GM18505 (cell line): ENCODE data around the gene ERP27.

Experiments used
- ATAC-seq: cut with Tn5 transposase; IDR thresholded peaks from one replicate; pipeline ENCODE4 v1.9.1; 2021; ENCODE audit not compliant: unreplicated experiment
- POLR2A ChIP-seq: IDR thresholded peaks from 4 replicates; pipeline ENCODE4 v1.6.1; 2011; ENCODE audit warnings: borderline replicate concordance; ENCODE audit not compliant: insufficient read depth, insufficient read length; ENCODE audit errors: extremely low read depth

ERP27 gene

GRCh38 chr12:14931791-14932560 is 6.4 kb downstream of the ERP27 start:
- TF ChIP-seq POLR2A, result no peak
- ATAC-seq, result no peak

DNA sequence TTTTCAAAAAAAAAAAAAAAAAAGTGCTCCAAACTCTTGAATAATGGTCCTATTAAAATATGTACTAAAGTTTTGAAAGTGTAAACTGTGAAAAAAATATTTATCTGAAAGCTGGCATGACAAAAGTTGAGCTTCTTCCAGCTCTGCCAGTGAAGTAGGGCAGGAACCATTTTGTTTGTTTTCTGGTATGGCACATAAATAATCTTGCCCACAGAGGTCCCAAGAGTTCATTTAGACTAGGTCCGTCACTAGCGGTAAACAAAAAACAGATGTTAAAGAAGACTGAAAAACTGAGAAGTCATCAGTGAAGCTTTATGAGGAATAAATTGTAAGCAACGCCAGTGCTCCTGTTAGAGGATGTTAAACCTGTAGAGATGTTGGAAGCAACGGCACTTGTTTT is 7.0 kb downstream of the ERP27 start:
- ATAC-seq, result no peak
- TF ChIP-seq POLR2A, result no peak

DNA sequence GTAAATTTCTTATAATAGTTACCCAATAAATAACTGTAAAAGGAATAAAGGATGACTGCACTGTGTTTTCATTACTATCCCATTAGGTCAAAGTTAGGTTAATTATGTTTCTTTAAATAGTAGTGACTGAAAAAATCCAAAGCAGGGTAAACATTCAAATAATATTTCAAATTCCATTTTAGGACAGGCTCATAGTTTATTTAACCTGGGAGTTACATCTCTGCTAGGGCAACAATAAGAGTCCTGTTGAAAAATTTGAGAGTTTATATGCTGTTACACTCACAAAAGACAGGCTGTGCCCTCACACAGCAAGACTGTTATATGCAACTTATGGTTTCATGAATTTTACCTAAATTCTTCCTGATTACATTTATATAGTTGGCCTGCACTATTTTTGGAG is 8.0 kb downstream of the ERP27 start:
- no peak for TF ChIP-seq POLR2A
- no peak for ATAC-seq

DNA sequence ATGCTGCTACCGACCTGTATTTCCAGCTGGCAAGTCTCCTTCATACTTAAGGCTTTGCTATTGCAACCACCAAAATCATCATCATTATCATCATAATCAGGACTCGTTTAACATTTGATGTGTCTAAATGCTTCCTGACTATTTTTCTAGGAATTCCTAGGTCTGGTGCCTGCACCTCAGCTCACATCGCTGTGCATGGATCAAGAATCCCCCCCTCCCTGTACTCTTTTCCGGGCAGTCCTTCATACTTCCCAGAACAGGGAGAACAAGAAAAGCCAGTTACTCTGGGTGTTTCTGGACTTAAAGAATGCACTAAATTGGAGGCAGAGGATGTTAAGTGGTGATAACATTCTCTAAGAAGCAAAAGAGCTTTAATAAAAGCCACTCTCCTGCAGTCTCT is 9.4 kb downstream of the ERP27 start:
- no peak for TF ChIP-seq POLR2A
- ATAC-seq, result no peak

- TF ChIP-seq POLR2A, result no peak
- ATAC-seq, result no peak
These were observed 11.1 kb downstream of the ERP27 start for GRCh38 chr12:14927267-14927666.

DNA sequence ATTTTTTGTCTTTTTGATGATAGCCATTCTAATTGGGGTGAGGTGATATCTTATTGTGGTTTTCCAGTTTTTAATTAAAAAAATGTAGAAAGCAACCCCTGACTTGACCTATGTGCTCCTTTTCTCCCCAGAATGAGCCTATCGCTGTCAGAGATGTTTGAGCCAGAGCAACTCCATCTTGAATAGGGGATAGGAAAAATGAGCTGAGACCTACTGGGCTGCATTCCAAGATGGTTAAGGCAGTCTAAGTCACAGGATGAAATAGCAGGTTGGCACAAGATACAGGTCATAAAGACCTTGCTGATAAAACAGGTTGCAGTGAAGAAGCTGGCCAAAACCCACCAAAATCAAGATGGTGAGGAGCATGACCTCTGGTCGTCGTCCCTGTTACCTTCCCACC is 13.8 kb downstream of the ERP27 start:
- TF ChIP-seq POLR2A, result no peak
- ATAC-seq, result no peak

GRCh38 chr12:14923944-14924343 is 14.4 kb downstream of the ERP27 start:
- no peak for TF ChIP-seq POLR2A
- ATAC-seq, result no peak

DNA sequence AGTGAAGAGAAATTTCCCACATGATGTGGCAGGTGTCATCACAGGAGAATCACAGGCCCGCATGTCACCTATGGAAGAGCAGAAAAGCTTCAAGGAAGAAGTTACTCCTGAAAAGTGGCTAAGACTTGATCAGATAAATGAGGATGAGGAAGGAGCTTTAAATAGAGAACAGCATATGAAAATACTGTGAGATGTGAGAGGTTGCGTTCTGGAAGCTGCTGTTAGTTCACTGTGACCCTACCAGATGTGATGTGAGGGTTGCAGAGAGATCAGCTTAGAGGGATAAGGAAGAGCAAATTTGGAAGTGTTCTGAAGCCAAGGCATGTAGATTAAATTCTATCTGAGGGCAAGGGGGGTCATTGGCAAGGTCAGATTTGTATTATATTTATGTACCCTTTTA is 17.1 kb downstream of the ERP27 start:
- no peak for TF ChIP-seq POLR2A
- ATAC-seq, result peak; percentile 39

GRCh38 chr12:14920475-14921126 is 17.7 kb downstream of the ERP27 start:
- TF ChIP-seq POLR2A, result no peak
- ATAC-seq, result peak; percentile 81

DNA sequence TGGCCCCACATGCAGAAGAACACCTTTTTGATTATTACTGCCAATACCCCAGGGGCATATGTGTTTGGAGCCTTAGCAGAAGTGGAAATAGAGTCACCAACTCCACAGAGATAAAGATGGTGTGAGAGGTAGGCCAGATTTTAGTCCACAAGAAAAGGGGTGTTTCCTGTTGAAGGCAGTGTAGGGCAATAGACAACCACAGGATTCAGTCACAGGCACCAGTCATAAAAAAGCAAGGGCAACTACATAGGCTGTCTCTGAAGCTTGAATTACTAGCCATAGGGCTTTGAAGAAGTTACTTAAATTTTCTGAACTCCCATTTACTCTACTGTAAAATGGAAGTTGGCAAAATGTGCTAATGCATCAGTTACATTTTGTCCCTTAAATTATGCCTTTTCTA is 18.9 kb downstream of the ERP27 start:
- ATAC-seq, result no peak
- no peak for TF ChIP-seq POLR2A

- TF ChIP-seq POLR2A, result no peak
- no peak for ATAC-seq
These were observed 22.6 kb downstream of the ERP27 start for GRCh38 chr12:14915736-14916135.

- TF ChIP-seq POLR2A, result no peak
- ATAC-seq, result no peak
These were observed 25.0 kb downstream of the ERP27 start for GRCh38 chr12:14913381-14913781.

- no peak for TF ChIP-seq POLR2A
- no peak for ATAC-seq
These were observed 27.2 kb downstream of the ERP27 start for GRCh38 chr12:14911131-14911530.
